Calu3 (cell line): Measurements from ENCODE around the gene ABCC12. TPM values are rescaled to one million over a fixed set of nuclear protein-coding genes. Genes with fewer than 3 reads are reported as not detected.

Experiments used
- BruUV-seq: library from RNA; stranded (reverse); fragments of 400-500 nt; replicated peaks from 2 replicates; lab custom pipeline; 2021; lab: Mats Ljungman, UMichigan
- CTCF ChIA-PET: fragments of 300-600 bp; sonication (Branson Sonifier 250); formaldehyde crosslinking; loops from one replicate; lab custom pipeline; 2022; ENCODE audit warnings: antibody characterized with exemption; lab: Charles Lee
- DNase-seq: peaks from one replicate; pipeline ENCODE4 v3.0.0; 2022
- H3K27ac Mint-ChIP-seq: one replicate; pipeline ENCODE4 v1.8.0; 2022; ENCODE audit warnings: mixed read lengths; ENCODE audit not compliant: unreplicated experiment
- H3K27me3 Mint-ChIP-seq: one replicate; pipeline ENCODE4 v1.8.0; 2022; ENCODE audit warnings: mixed read lengths; ENCODE audit not compliant: unreplicated experiment
- H3K36me3 Mint-ChIP-seq: one replicate; pipeline ENCODE4 v1.8.0; 2022; ENCODE audit warnings: mild to moderate bottlenecking, moderate library complexity, mixed read lengths; ENCODE audit not compliant: insufficient read depth, unreplicated experiment
- H3K4me1 Mint-ChIP-seq: one replicate; pipeline ENCODE4 v1.8.0; 2022; ENCODE audit warnings: mild to moderate bottlenecking, low read depth, mixed read lengths; ENCODE audit not compliant: unreplicated experiment
- H3K4me3 Mint-ChIP-seq: one replicate; pipeline ENCODE4 v1.8.0; 2022; ENCODE audit warnings: mild to moderate bottlenecking, low read depth, moderate library complexity, mixed read lengths; ENCODE audit not compliant: unreplicated experiment
- H3K9me3 Mint-ChIP-seq: one replicate; pipeline ENCODE4 v1.8.0; 2022; ENCODE audit warnings: low read depth, mixed read lengths; ENCODE audit not compliant: unreplicated experiment
- CTCF ChIP-seq: fragments of 200-600 bp; IDR thresholded peaks from one replicate; pipeline ENCODE4 v1.8.0; 2022; ENCODE audit warnings: antibody characterized with exemption; ENCODE audit not compliant: unreplicated experiment
- intact Hi-C: fragments of 100-400 bp; cut with micrococcal nuclease; formaldehyde crosslinking; loops from one replicate; pipeline ENCODE4 v1.10.0; 2022; ENCODE audit not compliant: unreplicated experiment
- total RNA-seq: library from RNA; stranded (reverse); gene quantifications from 2 replicates; pipeline ENCODE4 v1.2.3, GENCODE V29; 2022

ABCC12 gene
- total RNA-seq, 1 experiment from 2014 or later: not detected

GRCh38 chr16:48153774-48154173 is 2.0 kb downstream of the ABCC12 start:
- CTCF ChIA-PET: no interaction called here
- Mint-ChIP-seq H3K4me1 (peaks cover 20% of the 10 kb centered on the region), H3K9me3 (no peaks in the 10 kb centered on the region), H3K27me3 (peaks cover 21% of the 10 kb centered on the region), H3K4me3 (no peak overlapping the region), H3K36me3 (peaks cover 6% of the 10 kb centered on the region), H3K27ac (no peak overlapping the region)
- TF ChIP-seq CTCF: no peak
- BruUV-seq: no TSS peak
- intact Hi-C loops: loop anchor here (10.0 kb wide), 2 partner anchors 99 to 179 kb away; no protein-coding TSS in a partner anchor
- no peak for DNase-seq

- peaks cover 6% of the 10 kb centered on the region for H3K4me1 Mint-ChIP-seq
- intact Hi-C loops: loop anchor here (10.0 kb wide), 2 partner anchors 97 to 177 kb away; no protein-coding TSS in a partner anchor
- peaks cover 27% of the 10 kb centered on the region for H3K27me3 Mint-ChIP-seq
- BruUV-seq: no TSS peak
- DNase-seq: no peak
- no peak overlapping the region for H3K27ac Mint-ChIP-seq
- no peak for TF ChIP-seq CTCF
- H3K9me3 Mint-ChIP-seq: no peaks in the 10 kb centered on the region
- no peaks in the 10 kb centered on the region for H3K36me3 Mint-ChIP-seq
- H3K4me3 Mint-ChIP-seq: no peak overlapping the region
- CTCF ChIA-PET: no interaction called here
These were observed 3.6 kb downstream of the ABCC12 start for GRCh38 chr16:48152226-48152625.

GRCh38 chr16:48150707-48151106 is 5.1 kb downstream of the ABCC12 start:
- BruUV-seq: no TSS peak
- no peak for TF ChIP-seq CTCF
- intact Hi-C loops: loop anchor here (10.0 kb wide), 2 partner anchors 96 to 176 kb away; no protein-coding TSS in a partner anchor
- CTCF ChIA-PET: no interaction called here
- no peak for DNase-seq
- no peak overlapping the region for H3K27ac Mint-ChIP-seq
- no peaks in the 10 kb centered on the region for H3K9me3 Mint-ChIP-seq
- H3K4me1 Mint-ChIP-seq: no peaks in the 10 kb centered on the region
- H3K36me3 Mint-ChIP-seq: no peaks in the 10 kb centered on the region
- H3K27me3 Mint-ChIP-seq: peaks cover 38% of the 10 kb centered on the region
- H3K4me3 Mint-ChIP-seq: no peak overlapping the region

- DNase-seq: no peak
- no peak for TF ChIP-seq CTCF
- Mint-ChIP-seq H3K9me3 (peaks cover 11% of the 10 kb centered on the region), H3K36me3 (no peaks in the 10 kb centered on the region), H3K27ac (no peak overlapping the region), H3K4me1 (no peaks in the 10 kb centered on the region), H3K4me3 (no peak overlapping the region), H3K27me3 (peaks cover 65% of the 10 kb centered on the region)
- BruUV-seq: no TSS peak
- CTCF ChIA-PET: no interaction called here
- intact Hi-C loops: no loop called here
These were observed 9.1 kb downstream of the ABCC12 start for GRCh38 chr16:48146710-48147109.
